ENCODE measurements around the gene SPATA2L. TPM values are rescaled to one million over a fixed set of nuclear protein-coding genes. Genes with fewer than 3 reads are reported as not detected.

SPATA2L gene
- total RNA-seq, 1 experiment from 2014 or later: 12.2 TPM

DNA sequence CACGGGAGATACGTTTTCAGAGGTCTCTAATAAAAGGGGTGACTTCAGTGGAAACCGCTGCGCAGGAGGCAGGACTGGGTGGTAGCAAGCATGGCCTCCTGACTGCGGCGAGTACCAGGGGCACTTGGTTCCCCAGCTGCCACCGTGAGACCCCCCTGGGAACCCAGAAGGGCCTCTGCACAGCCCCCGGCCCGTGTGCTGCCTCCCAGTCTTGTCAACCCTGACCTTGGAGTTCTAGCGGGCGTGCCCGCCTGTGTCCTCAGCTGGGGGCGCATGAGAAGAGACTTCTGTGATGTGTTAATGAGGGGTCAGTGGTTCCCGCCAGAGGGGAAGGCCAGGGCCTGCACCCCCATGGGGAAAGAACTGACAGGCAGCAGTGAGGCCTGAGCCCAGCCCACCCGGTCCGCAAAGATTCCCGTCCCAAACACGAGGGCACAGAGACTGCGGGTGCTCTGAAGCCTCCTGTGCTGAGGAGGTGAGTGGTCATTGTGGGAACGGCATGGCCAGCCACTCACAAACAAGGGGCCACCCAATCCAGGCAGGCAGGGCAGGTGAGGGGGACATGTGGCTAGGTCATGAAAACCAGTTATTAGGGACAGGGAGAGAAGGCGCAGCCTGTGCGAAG lies 29.2 kb upstream of the SPATA2L start:
- Histone ChIP-seq H3K27me3 (ENCODE audit: low read length) (no peaks in the 10 kb centered on the region), H3K4me3 (ENCODE audit: low read length) (no peak overlapping the region), H3F3A (ENCODE audit: low read length, unreplicated experiment) (no peaks in the 10 kb centered on the region), H3K36me3 (ENCODE audit: low read depth, low read length) (peaks cover 8% of the 10 kb centered on the region; the same call in 1 of the 2 replicates), H3K9me3 (ENCODE audit: low read length) (no peaks in the 10 kb centered on the region), H3K4me1 (ENCODE audit: insufficient read depth, low read length) (no peaks in the 10 kb centered on the region), H3K9me2 (replicated peaks; ENCODE audit: low read length) (no peaks in the 10 kb centered on the region), H3K79me2 (ENCODE audit: low read length) (no peaks in the 10 kb centered on the region), H3K27ac (ENCODE audit: low read length) (no peak overlapping the region), H3K4me2 (ENCODE audit: low read length) (no peak overlapping the region), H4K20me1 (ENCODE audit: low read length) (no peaks in the 10 kb centered on the region), H3K9ac (ENCODE audit: low read length) (no peak overlapping the region), H2AFZ (ENCODE audit: low read length) (no peak overlapping the region)
- TF ChIP-seq, protein P1, sequence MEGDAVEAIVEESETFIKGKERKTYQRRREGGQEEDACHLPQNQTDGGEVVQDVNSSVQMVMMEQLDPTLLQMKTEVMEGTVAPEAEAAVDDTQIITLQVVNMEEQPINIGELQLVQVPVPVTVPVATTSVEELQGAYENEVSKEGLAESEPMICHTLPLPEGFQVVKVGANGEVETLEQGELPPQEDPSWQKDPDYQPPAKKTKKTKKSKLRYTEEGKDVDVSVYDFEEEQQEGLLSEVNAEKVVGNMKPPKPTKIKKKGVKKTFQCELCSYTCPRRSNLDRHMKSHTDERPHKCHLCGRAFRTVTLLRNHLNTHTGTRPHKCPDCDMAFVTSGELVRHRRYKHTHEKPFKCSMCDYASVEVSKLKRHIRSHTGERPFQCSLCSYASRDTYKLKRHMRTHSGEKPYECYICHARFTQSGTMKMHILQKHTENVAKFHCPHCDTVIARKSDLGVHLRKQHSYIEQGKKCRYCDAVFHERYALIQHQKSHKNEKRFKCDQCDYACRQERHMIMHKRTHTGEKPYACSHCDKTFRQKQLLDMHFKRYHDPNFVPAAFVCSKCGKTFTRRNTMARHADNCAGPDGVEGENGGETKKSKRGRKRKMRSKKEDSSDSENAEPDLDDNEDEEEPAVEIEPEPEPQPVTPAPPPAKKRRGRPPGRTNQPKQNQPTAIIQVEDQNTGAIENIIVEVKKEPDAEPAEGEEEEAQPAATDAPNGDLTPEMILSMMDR (conservative IDR thresholded peaks at IDR 0.05; ENCODE audit: low read depth, low read length): no peak
- no peak for TF ChIP-seq EZH2 (IDR thresholded peaks at IDR 0.05; ENCODE audit: low read length, unreplicated experiment)
- TF ChIP-seq EZH2phosphoT487 (IDR thresholded peaks at IDR 0.05; ENCODE audit: borderline replicate concordance, low read length): no peak
- intact Hi-C loops (cut with micrococcal nuclease): no loop called here
- no peak for ATAC-seq
- BruUV-seq (replicated peaks): no TSS peak
- CTCF ChIA-PET: no interaction called here
- DNase-seq: no peak
- POLR2A ChIA-PET (ENCODE audit: unreplicated experiment): no interaction called here

DNA sequence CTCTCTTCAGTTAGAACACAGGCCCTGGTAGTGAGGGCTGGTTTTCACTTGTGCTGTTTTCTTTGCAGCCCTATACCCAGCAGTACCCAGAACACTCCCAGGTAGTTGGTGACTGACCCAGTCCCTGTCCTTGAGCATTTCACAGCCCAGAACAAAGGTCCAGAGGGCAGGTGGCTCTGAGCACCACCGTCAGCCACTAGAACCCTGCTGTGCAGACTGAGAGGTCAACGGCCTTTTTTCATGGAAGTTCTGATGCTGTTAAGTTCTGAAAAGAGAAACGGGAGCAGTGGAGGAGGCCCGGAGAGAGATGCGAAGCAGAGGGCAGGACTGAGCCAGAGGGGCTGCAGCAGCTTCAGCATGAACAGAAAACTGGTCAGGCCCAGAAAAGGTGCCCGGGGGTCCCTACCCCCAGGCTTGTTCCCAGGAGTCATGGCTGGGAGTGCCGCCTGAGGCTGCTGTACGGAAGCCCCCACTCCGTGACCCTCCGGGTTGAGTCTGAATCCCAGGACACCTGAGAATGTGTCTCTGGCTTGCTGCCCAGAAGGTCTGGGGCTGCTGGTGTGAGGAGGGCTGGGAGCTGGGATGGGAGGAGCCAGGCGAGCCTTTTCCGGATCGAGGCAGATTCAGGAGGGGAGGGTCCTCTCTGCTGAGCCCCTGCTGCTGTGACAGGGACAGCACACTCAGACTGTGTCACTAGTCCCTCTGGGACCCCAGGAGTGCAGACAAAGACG lies 28.5 kb upstream of the SPATA2L start:
- no peaks in the 10 kb centered on the region for H3K9me2 ChIP-seq (replicated peaks; ENCODE audit: low read length)
- BruUV-seq (replicated peaks): no TSS peak
- no peak overlapping the region for H2AFZ ChIP-seq (ENCODE audit: low read length)
- no peak overlapping the region for H3K4me3 ChIP-seq (ENCODE audit: low read length)
- ChIA-PET CTCF (no interaction called here), POLR2A (ENCODE audit: unreplicated experiment) (no interaction called here)
- H3K4me2 ChIP-seq (ENCODE audit: low read length): no peak overlapping the region
- no peak for ATAC-seq
- H3K9ac ChIP-seq (ENCODE audit: low read length): no peak overlapping the region
- H3K9me3 ChIP-seq (ENCODE audit: low read length): no peaks in the 10 kb centered on the region
- H3K27ac ChIP-seq (ENCODE audit: low read length): no peak overlapping the region
- DNase-seq: no peak
- H3K36me3 ChIP-seq (ENCODE audit: low read depth, low read length): peaks cover 8% of the 10 kb centered on the region; the same call in 1 of the 2 replicates
- H3K79me2 ChIP-seq (ENCODE audit: low read length): no peaks in the 10 kb centered on the region
- no peaks in the 10 kb centered on the region for H3K4me1 ChIP-seq (ENCODE audit: insufficient read depth, low read length)
- no peaks in the 10 kb centered on the region for H3F3A ChIP-seq (ENCODE audit: low read length, unreplicated experiment)
- no peaks in the 10 kb centered on the region for H4K20me1 ChIP-seq (ENCODE audit: low read length)
- TF ChIP-seq EZH2 (IDR thresholded peaks at IDR 0.05; ENCODE audit: low read length, unreplicated experiment) (no peak), EZH2phosphoT487 (IDR thresholded peaks at IDR 0.05; ENCODE audit: borderline replicate concordance, low read length) (no peak)
- TF ChIP-seq, protein P1 (conservative IDR thresholded peaks at IDR 0.05; ENCODE audit: low read depth, low read length): no peak
- intact Hi-C loops (cut with micrococcal nuclease): no loop called here
- no peaks in the 10 kb centered on the region for H3K27me3 ChIP-seq (ENCODE audit: low read length)

DNA sequence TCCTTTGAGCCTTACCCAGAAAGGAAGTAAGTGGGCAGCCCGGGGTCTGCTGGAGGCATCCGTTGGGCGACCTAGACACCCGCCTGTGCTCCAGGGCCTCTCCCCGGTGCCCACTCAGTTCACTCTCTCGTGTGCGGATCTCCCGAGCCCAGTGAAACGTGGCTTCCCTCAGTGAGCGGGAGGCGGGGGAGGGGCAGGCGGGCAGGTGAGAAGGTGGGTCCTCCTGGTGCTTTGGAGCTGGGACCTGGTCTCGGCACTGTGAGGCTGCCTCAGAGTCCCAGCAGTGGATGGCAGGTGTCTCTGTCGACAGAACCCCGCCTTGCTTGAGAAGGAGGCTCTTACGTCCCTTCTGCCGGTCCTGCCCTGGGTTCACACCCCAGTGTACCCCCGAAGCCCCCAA lies 27.8 kb upstream of the SPATA2L start:
- intact Hi-C loops (cut with micrococcal nuclease): no loop called here
- no peaks in the 10 kb centered on the region for H3K9me2 ChIP-seq (replicated peaks; ENCODE audit: low read length)
- BruUV-seq (replicated peaks): no TSS peak
- H3K27me3 ChIP-seq (ENCODE audit: low read length): no peaks in the 10 kb centered on the region
- ChIA-PET CTCF (no interaction called here), POLR2A (ENCODE audit: unreplicated experiment) (no interaction called here)
- H3K4me2 ChIP-seq (ENCODE audit: low read length): no peak overlapping the region
- H3K4me1 ChIP-seq (ENCODE audit: insufficient read depth, low read length): no peaks in the 10 kb centered on the region
- ATAC-seq (no peak), DNase-seq (no peak)
- no peak overlapping the region for H3K27ac ChIP-seq (ENCODE audit: low read length)
- no peaks in the 10 kb centered on the region for H3F3A ChIP-seq (ENCODE audit: low read length, unreplicated experiment)
- no peak overlapping the region for H3K4me3 ChIP-seq (ENCODE audit: low read length)
- no peaks in the 10 kb centered on the region for H3K9me3 ChIP-seq (ENCODE audit: low read length)
- H3K9ac ChIP-seq (ENCODE audit: low read length): no peak overlapping the region
- no peak overlapping the region for H2AFZ ChIP-seq (ENCODE audit: low read length)
- H4K20me1 ChIP-seq (ENCODE audit: low read length): no peaks in the 10 kb centered on the region
- TF ChIP-seq EZH2 (IDR thresholded peaks at IDR 0.05; ENCODE audit: low read length, unreplicated experiment) (no peak), EZH2phosphoT487 (IDR thresholded peaks at IDR 0.05; ENCODE audit: borderline replicate concordance, low read length) (no peak)
- TF ChIP-seq, protein P1 (conservative IDR thresholded peaks at IDR 0.05; ENCODE audit: low read depth, low read length): no peak
- H3K79me2 ChIP-seq (ENCODE audit: low read length): peaks cover 3% of the 10 kb centered on the region; the same call in 1 of the 2 replicates
- H3K36me3 ChIP-seq (ENCODE audit: low read depth, low read length): peaks cover 8% of the 10 kb centered on the region; the same call in 1 of the 2 replicates
